SIG-M5 treated with dmso at 0.1 percent for 504 hours (cell line): ENCODE results near the gene ZNF608.

Experiments
- DNase-seq: peaks from one replicate; lab custom pipeline; 2025; ENCODE audit not compliant: unreplicated experiment; lab: John Stamatoyannopoulos, UW

The ZNF608 gene

GRCh38 chr5:124696898-124697297 is 49.5 kb downstream of the ZNF608 start:
- no peak for DNase-seq
